Endothelial cell of umbilical vein (primary cell): Measurements from ENCODE around the gene RYR2.

Experiments used
- EZH2 ChIP-seq: IDR thresholded peaks from 2 replicates; pipeline ENCODE4 v1.6.1; 2012; ENCODE audit warnings: borderline replicate concordance, low read depth, mild to moderate bottlenecking, moderate library complexity, low read length, inconsistent platforms; ENCODE audit not compliant: severe bottlenecking
- FOS ChIP-seq: IDR thresholded peaks from 2 replicates; pipeline ENCODE4 v1.6.1; 2011; ENCODE audit warnings: mild to moderate bottlenecking, low read length, moderate library complexity, borderline replicate concordance; ENCODE audit not compliant: insufficient read depth
- JUN ChIP-seq: IDR thresholded peaks from 2 replicates; pipeline ENCODE4 v1.6.1; 2011; ENCODE audit warnings: borderline replicate concordance, low read depth; ENCODE audit not compliant: insufficient read length, insufficient read depth
- POLR2A ChIP-seq: IDR thresholded peaks from 2 replicates; pipeline ENCODE4 v1.6.1; 2012; ENCODE audit warnings: low read depth, mild to moderate bottlenecking, control low read depth, low read length
- POLR2AphosphoS5 ChIP-seq: IDR thresholded peaks from 2 replicates; pipeline ENCODE4 v1.6.1; 2012; ENCODE audit warnings: low read depth, mild to moderate bottlenecking, control low read depth, low read length, moderate library complexity; ENCODE audit not compliant: insufficient read depth
- TF ChIP-seq, protein P1 (sequence below), 2 donors: IDR thresholded peaks; 1 replicate in 1 of 2; 2 replicates in 1 of 2; pipeline ENCODE4 v1.5.1; 2011; ENCODE audit warnings: low read length in 2 of 2, mild to moderate bottlenecking in 2 of 2, moderate library complexity in 2 of 2, control low read depth in 1 of 2, inconsistent platforms in 1 of 2, low read depth in 1 of 2; ENCODE audit not compliant: insufficient read depth in 1 of 2; ENCODE audit errors: extremely low read depth in 1 of 2
- TF ChIP-seq, protein P2 (sequence below): IDR thresholded peaks from 2 replicates; pipeline ENCODE4 v1.6.1; 2011; ENCODE audit not compliant: insufficient read depth, insufficient read length

GRCh38 chr1:237431448-237431847 lies 389.5 kb downstream of the RYR2 start:
- TF ChIP-seq, protein P1, sequence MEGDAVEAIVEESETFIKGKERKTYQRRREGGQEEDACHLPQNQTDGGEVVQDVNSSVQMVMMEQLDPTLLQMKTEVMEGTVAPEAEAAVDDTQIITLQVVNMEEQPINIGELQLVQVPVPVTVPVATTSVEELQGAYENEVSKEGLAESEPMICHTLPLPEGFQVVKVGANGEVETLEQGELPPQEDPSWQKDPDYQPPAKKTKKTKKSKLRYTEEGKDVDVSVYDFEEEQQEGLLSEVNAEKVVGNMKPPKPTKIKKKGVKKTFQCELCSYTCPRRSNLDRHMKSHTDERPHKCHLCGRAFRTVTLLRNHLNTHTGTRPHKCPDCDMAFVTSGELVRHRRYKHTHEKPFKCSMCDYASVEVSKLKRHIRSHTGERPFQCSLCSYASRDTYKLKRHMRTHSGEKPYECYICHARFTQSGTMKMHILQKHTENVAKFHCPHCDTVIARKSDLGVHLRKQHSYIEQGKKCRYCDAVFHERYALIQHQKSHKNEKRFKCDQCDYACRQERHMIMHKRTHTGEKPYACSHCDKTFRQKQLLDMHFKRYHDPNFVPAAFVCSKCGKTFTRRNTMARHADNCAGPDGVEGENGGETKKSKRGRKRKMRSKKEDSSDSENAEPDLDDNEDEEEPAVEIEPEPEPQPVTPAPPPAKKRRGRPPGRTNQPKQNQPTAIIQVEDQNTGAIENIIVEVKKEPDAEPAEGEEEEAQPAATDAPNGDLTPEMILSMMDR (IDR thresholded peaks at IDR 0.05; ENCODE audit: extremely low read depth in 1 of 2, insufficient read depth in 1 of 2, low read depth in 1 of 2, low read length in 2 of 2) = no peak
- TF ChIP-seq POLR2A (no peak), POLR2AphosphoS5 (no peak), EZH2 (no peak), JUN (no peak), FOS (no peak)
- TF ChIP-seq, protein P2, sequence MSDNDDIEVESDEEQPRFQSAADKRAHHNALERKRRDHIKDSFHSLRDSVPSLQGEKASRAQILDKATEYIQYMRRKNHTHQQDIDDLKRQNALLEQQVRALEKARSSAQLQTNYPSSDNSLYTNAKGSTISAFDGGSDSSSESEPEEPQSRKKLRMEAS = no peak
